ENCODE measurements around the gene RMND5B.
"Not testable (repeated sequence)": the region's sequence is repeated elsewhere in the genome, so short reads cannot be mapped to it uniquely, and the experiment has no call there.

Gene RMND5B

GRCh38 chr5:178176791-178177190, 46.0 kb downstream of the RMND5B start:
- DNase-seq: no peak

GRCh38 chr5:178177569-178177968, 46.8 kb downstream of the RMND5B start:
- DNase-seq: no peak

- no peak for DNase-seq
Observed at GRCh38 chr5:178180141-178180863, 49.5 kb downstream of the RMND5B start.

GRCh38 chr5:178182158-178182876, 51.5 kb downstream of the RMND5B start:
- DNase-seq: no peak

- DNase-seq: no peak
Observed at GRCh38 chr5:178186427-178186826, 55.6 kb downstream of the RMND5B start.

- no peak for DNase-seq
Observed at GRCh38 chr5:178187014-178187413, 56.2 kb downstream of the RMND5B start, which contains the start of gene GMCL2. Gene GMCL2 (minus strand): TSS chr5:178187371. CDS start chr5:178187299, 72 bp downstream.

GRCh38 chr5:178189433-178189832, 58.6 kb downstream of the RMND5B start:
- DNase-seq: no peak

GRCh38 chr5:178191661-178192060, 60.8 kb downstream of the RMND5B start:
- DNase-seq: no peak

GRCh38 chr5:178192244-178192643, 61.4 kb downstream of the RMND5B start:
- DNase-seq: no peak

- no peak for DNase-seq
Observed at GRCh38 chr5:178192787-178193186, 62.0 kb downstream of the RMND5B start.

- no peak for DNase-seq
Observed at GRCh38 chr5:178193251-178193809, 62.5 kb downstream of the RMND5B start.

GRCh38 chr5:178194026-178194425, 63.2 kb downstream of the RMND5B start:
- DNase-seq: no peak

- DNase-seq: peak; percentile 41
Observed at GRCh38 chr5:178196281-178196812, 65.5 kb downstream of the RMND5B start.

GRCh38 chr5:178196986-178197385, 66.2 kb downstream of the RMND5B start:
- DNase-seq: no peak

- DNase-seq: not testable (repeated sequence)
Observed at GRCh38 chr5:178198151-178198550, 67.3 kb downstream of the RMND5B start.

- DNase-seq: no peak
Observed at GRCh38 chr5:178198706-178199105, 67.9 kb downstream of the RMND5B start.

GRCh38 chr5:178199581-178200434, 69.0 kb downstream of the RMND5B start:
- DNase-seq: no peak
